Endothelial cell of umbilical vein (primary cell): Measurements from ENCODE around the gene EQTN. TPM values are rescaled to one million over a fixed set of nuclear protein-coding genes. Genes with fewer than 3 reads are reported as not detected.

Experiments used
- BruUV-seq: library from RNA; stranded (reverse); fragments of 400-500 nt; replicated peaks from 2 replicates; lab custom pipeline; 2021; lab: Mats Ljungman, UMichigan
- CTCF ChIA-PET: fragments of 300-600, 350-600 bp; sonication (Branson Sonifier 250); formaldehyde crosslinking; loops from one replicate; lab custom pipeline; 2021; ENCODE audit warnings: antibody characterized with exemption, inconsistent platforms; lab: Charles Lee
- POLR2A ChIA-PET: fragments of 300-600, 350-600 bp; sonication (Branson Sonifier 250); formaldehyde crosslinking; loops from one replicate; lab custom pipeline; 2021; ENCODE audit warnings: antibody characterized with exemption, inconsistent platforms; lab: Charles Lee
- DNase-seq: peaks from one replicate; pipeline ENCODE4 v3.0.0-alpha.2; 2011; ENCODE audit warnings: low read depth, low spot score
- FAIRE-seq: peaks from 2 replicates; lab custom pipeline; 2011; peaks lifted over from hg19 to GRCh38; lab: Jason Lieb, UNC
- H2AFZ ChIP-seq: 2 replicates; pipeline ENCODE4 v1.6.0; 2012; ENCODE audit warnings: low read depth, low read length, control low read depth, inconsistent platforms
- H3K27ac ChIP-seq: 2 replicates; pipeline ENCODE4 v1.5.1; 2011; ENCODE audit warnings: low read depth, mild to moderate bottlenecking, control low read depth, low read length, moderate library complexity; ENCODE audit not compliant: insufficient read depth
- H3K27me3 ChIP-seq, 2 experiments: 2 replicates each; pipeline versions ENCODE4 v1.6.0 to v1.6.1; 2011; ENCODE audit warnings: low read length in 2 of 2, mixed read lengths in 1 of 2; ENCODE audit not compliant: control insufficient read depth in 2 of 2, insufficient read depth in 2 of 2
- H3K36me3 ChIP-seq, 2 experiments: 2 replicates in 1 of 2; 3 replicates in 1 of 2; pipeline ENCODE4 v1.5.1; 2011; ENCODE audit warnings: low read length in 2 of 2, mild to moderate bottlenecking in 1 of 2, moderate library complexity in 1 of 2; ENCODE audit not compliant: control insufficient read depth in 2 of 2, insufficient read depth in 2 of 2; ENCODE audit errors: extremely low read depth in 1 of 2
- H3K4me1 ChIP-seq: 3 replicates; pipeline ENCODE4 v1.5.1; 2011; ENCODE audit warnings: mild to moderate bottlenecking, low read length; ENCODE audit not compliant: control insufficient read depth, insufficient read depth; ENCODE audit errors: extremely low read depth
- H3K4me2 ChIP-seq: 2 replicates; pipeline ENCODE4 v1.6.1; 2011; ENCODE audit warnings: low read length, control low read depth, mixed read lengths; ENCODE audit not compliant: insufficient read depth
- H3K4me3 ChIP-seq, 3 experiments: fragments of 200-600 bp in 1 of 3; sonication (generic), shearing (Covaris generic) in 1 of 3; replicated peaks in 1 of 3; 2 replicates each; pipeline ENCODE4 v1.5.1; 2011 to 2016; ENCODE audit warnings: control low read depth in 3 of 3, low read length in 3 of 3, mild to moderate bottlenecking in 2 of 3, inconsistent platforms in 1 of 3, low read depth in 1 of 3, moderate library complexity in 1 of 3; ENCODE audit not compliant: insufficient read depth in 1 of 3
- H3K79me2 ChIP-seq: 2 replicates; pipeline ENCODE4 v1.6.0; 2012; ENCODE audit warnings: low read length, inconsistent platforms; ENCODE audit not compliant: control insufficient read depth, insufficient read depth
- H3K9ac ChIP-seq: replicated peaks from 2 replicates; pipeline ENCODE3; 2011; ENCODE audit warnings: low read length, control low read depth; ENCODE audit not compliant: insufficient read depth; ENCODE audit errors: extremely low read depth
- H3K9me1 ChIP-seq: replicated peaks from 3 replicates; pipeline ENCODE4 v1.6.0; 2011; ENCODE audit warnings: mild to moderate bottlenecking, low read length; ENCODE audit not compliant: control insufficient read depth, insufficient read depth; ENCODE audit errors: extremely low read depth
- H3K9me3 ChIP-seq: replicated peaks from 2 replicates; pipeline ENCODE4 v1.5.1; 2012; ENCODE audit warnings: low read length, inconsistent platforms; ENCODE audit not compliant: control insufficient read depth, insufficient read depth
- H4K20me1 ChIP-seq: replicated peaks from 2 replicates; pipeline ENCODE3; 2011; ENCODE audit warnings: mild to moderate bottlenecking, low read length; ENCODE audit not compliant: control insufficient read depth, insufficient read depth; ENCODE audit errors: extremely low read depth
- EZH2 ChIP-seq: IDR thresholded peaks from 2 replicates; pipeline ENCODE4 v1.6.1; 2012; ENCODE audit warnings: borderline replicate concordance, low read depth, mild to moderate bottlenecking, moderate library complexity, low read length, inconsistent platforms; ENCODE audit not compliant: severe bottlenecking
- FOS ChIP-seq: IDR thresholded peaks from 2 replicates; pipeline ENCODE4 v1.6.1; 2011; ENCODE audit warnings: mild to moderate bottlenecking, low read length, moderate library complexity, borderline replicate concordance; ENCODE audit not compliant: insufficient read depth
- GATA2 ChIP-seq: IDR thresholded peaks from 2 replicates; pipeline ENCODE4 v1.7.0; 2011; ENCODE audit warnings: low read depth, mild to moderate bottlenecking, moderate library complexity, mixed read lengths, low read length; ENCODE audit not compliant: insufficient read length, insufficient read depth
- JUN ChIP-seq: IDR thresholded peaks from 2 replicates; pipeline ENCODE4 v1.6.1; 2011; ENCODE audit warnings: borderline replicate concordance, low read depth; ENCODE audit not compliant: insufficient read length, insufficient read depth
- MYC ChIP-seq: IDR thresholded peaks from one replicate; pipeline ENCODE4 v1.6.1; 2011; ENCODE audit warnings: mild to moderate bottlenecking, low read depth, low read length
- POLR2A ChIP-seq: IDR thresholded peaks from 2 replicates; pipeline ENCODE4 v1.6.1; 2012; ENCODE audit warnings: low read depth, mild to moderate bottlenecking, control low read depth, low read length
- POLR2AphosphoS5 ChIP-seq: IDR thresholded peaks from 2 replicates; pipeline ENCODE4 v1.6.1; 2012; ENCODE audit warnings: low read depth, mild to moderate bottlenecking, control low read depth, low read length, moderate library complexity; ENCODE audit not compliant: insufficient read depth
- dilution Hi-C: fragments of 300-500 bp; cut with MboI; formaldehyde crosslinking; loops from one replicate; pipeline ENCODE4 v1.15.0; 2019; ENCODE audit warnings: low sequenced_read_pairs; ENCODE audit not compliant: extremely low pct_ligation_motif_present
- intact Hi-C: fragments of 100-400 bp; cut with micrococcal nuclease; formaldehyde crosslinking; loops from one replicate; pipeline ENCODE4 v1.10.0; 2022
- polyA plus RNA-seq, 4 experiments: library from polyadenylated mRNA; depleted of rRNA in 3 of 4; stranded (reverse) in 3 of 4; unstranded in 1 of 4; fragments of >200 nt; gene quantifications; 2 replicates each; pipeline versions ENCODE4 v1.2.1 to v1.2.3, GENCODE V29; 2011 to 2012; ENCODE audit warnings: missing spikeins in 1 of 4
- total RNA-seq: library from RNA; stranded (reverse); gene quantifications from 2 replicates; pipeline ENCODE4 v1.2.3, GENCODE V29; 2021
- TF ChIP-seq, protein P1 (sequence below), 2 donors: IDR thresholded peaks; 1 replicate in 1 of 2; 2 replicates in 1 of 2; pipeline ENCODE4 v1.5.1; 2011; ENCODE audit warnings: low read length in 2 of 2, mild to moderate bottlenecking in 2 of 2, moderate library complexity in 2 of 2, control low read depth in 1 of 2, inconsistent platforms in 1 of 2, low read depth in 1 of 2; ENCODE audit not compliant: insufficient read depth in 1 of 2; ENCODE audit errors: extremely low read depth in 1 of 2
- TF ChIP-seq, protein P2 (sequence below): IDR thresholded peaks from 2 replicates; pipeline ENCODE4 v1.6.1; 2011; ENCODE audit not compliant: insufficient read depth, insufficient read length

Gene EQTN
- total and polyA plus RNA-seq, 2 donors (not counting 3 experiments of a cell fraction or from before 2014, with no cell fraction given): not detected

DNA sequence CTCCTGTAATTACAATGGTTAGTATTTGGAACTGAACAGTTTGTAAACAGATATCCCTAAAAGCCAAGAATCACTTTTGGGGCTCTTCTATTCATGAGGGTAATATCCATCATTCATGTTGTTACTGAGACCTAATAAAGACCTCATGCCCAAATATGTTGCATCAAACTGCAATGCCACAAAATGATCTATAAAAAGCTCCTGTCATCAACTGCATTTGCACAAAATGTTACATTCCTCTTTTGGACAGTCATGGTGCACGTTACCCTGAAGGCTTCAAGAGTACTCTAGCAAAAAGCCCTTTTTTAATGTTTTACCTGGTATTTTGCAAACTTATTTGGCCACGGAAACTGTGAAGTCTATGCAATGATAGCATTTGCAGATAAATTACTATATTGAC lies 14.2 kb upstream of the EQTN start:
- Histone ChIP-seq H3K9ac (no peak overlapping the region), H3K4me2 (no peak overlapping the region), H3K79me2 (no peaks in the 10 kb centered on the region), H3K4me3 (no peak overlapping the region), H3K4me1 (no peaks in the 10 kb centered on the region), H3K9me3 (no peaks in the 10 kb centered on the region), H3K9me1 (no peaks in the 10 kb centered on the region), H3K27ac (no peak overlapping the region), H4K20me1 (no peaks in the 10 kb centered on the region), H3K36me3 (no peaks in the 10 kb centered on the region), H2AFZ (no peak overlapping the region), H3K27me3 (peaks cover 2 to 8% of the 10 kb centered on the region in 2 experiments)
- FAIRE-seq (no peak), DNase-seq (no peak)
- dilution Hi-C loops: no loop called here
- ChIA-PET CTCF (interaction anchor here (1.7 kb wide), 1 partner anchor 12 kb away, joined by 5 read pairs; no protein-coding TSS in a partner anchor), POLR2A (no interaction called here)
- TF ChIP-seq EZH2 (no peak), POLR2A (no peak), POLR2AphosphoS5 (no peak), MYC (no peak), JUN (no peak), FOS (no peak), GATA2 (no peak)
- TF ChIP-seq, protein P1, sequence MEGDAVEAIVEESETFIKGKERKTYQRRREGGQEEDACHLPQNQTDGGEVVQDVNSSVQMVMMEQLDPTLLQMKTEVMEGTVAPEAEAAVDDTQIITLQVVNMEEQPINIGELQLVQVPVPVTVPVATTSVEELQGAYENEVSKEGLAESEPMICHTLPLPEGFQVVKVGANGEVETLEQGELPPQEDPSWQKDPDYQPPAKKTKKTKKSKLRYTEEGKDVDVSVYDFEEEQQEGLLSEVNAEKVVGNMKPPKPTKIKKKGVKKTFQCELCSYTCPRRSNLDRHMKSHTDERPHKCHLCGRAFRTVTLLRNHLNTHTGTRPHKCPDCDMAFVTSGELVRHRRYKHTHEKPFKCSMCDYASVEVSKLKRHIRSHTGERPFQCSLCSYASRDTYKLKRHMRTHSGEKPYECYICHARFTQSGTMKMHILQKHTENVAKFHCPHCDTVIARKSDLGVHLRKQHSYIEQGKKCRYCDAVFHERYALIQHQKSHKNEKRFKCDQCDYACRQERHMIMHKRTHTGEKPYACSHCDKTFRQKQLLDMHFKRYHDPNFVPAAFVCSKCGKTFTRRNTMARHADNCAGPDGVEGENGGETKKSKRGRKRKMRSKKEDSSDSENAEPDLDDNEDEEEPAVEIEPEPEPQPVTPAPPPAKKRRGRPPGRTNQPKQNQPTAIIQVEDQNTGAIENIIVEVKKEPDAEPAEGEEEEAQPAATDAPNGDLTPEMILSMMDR (IDR thresholded peaks at IDR 0.05; ENCODE audit: extremely low read depth in 1 of 2, insufficient read depth in 1 of 2, low read depth in 1 of 2, low read length in 2 of 2): no peak
- TF ChIP-seq, protein P2, sequence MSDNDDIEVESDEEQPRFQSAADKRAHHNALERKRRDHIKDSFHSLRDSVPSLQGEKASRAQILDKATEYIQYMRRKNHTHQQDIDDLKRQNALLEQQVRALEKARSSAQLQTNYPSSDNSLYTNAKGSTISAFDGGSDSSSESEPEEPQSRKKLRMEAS: no peak
- intact Hi-C loops: no loop called here
- BruUV-seq: no TSS peak
